ENCODE results near the gene CAPZB.

DNA sequence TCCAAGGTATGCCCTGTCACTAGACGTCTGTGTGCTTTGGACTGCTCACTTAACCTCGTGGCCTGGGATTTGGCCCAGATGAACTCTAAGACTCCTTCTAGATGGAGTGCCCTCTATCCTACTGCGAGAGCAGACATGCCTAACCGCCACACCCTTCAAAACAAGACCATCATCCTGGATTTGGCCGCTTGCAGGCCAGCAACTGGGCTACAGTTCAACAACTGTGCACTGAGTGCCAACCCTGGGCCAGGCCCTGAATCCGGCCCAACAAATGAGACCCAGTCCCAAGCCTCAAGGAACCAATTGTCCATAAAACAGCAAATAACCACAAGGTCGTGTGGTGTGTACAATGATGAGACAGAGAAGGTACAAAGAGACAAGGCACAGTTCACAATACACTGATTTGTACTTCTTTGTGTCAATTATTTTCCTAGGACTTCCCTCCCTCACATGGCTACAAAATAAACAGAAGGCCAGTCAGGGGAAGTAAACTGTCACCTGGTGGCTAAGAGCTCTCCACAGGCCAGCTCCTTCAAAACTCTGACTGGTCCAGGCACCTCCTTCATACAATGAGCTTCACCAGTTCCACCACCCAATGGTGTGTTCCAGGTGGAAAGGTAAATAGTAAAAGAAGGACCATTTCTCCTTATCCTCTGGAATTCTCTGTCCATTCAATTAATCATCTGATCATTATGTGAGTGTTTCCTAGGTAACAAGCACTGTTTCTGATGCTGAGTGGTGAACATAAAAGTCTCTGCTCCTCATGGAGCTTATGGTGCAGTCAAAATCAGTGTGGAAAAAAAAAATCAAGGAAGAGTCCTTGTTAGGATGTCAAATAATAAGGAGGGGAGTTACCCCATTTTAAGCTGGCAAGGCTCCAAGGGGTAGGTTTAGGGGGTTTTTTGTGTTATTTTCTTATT is 60.4 kb downstream of the CAPZB start:
- TF ChIP-seq RARB (CRISPR knock-in tag; IDR thresholded peaks at IDR 0.05) (no peak), POLR2A (IDR thresholded peaks at IDR 0.05; ENCODE audit: low read length) (no peak), BHLHE40 (IDR thresholded peaks at IDR 0.05; ENCODE audit: low read depth, low read length) (no peak), KDM1A (IDR thresholded peaks at IDR 0.05; ENCODE audit: low read depth) (no peak), NFE2L2 (conservative IDR thresholded peaks at IDR 0.05; ENCODE audit: low read length) (no peak), SMC3 (IDR thresholded peaks at IDR 0.05) (no peak), MAFK (IDR thresholded peaks at IDR 0.05; ENCODE audit: partially characterized antibody) (no peak), JUNB (IDR thresholded peaks at IDR 0.05) (no peak), CEBPB (IDR thresholded peaks at IDR 0.05) (no peak), EHF (CRISPR knock-in tag; IDR thresholded peaks at IDR 0.05) (no peak), KDM5A (IDR thresholded peaks at IDR 0.05) (no peak)
- TF ChIP-seq, protein P1, sequence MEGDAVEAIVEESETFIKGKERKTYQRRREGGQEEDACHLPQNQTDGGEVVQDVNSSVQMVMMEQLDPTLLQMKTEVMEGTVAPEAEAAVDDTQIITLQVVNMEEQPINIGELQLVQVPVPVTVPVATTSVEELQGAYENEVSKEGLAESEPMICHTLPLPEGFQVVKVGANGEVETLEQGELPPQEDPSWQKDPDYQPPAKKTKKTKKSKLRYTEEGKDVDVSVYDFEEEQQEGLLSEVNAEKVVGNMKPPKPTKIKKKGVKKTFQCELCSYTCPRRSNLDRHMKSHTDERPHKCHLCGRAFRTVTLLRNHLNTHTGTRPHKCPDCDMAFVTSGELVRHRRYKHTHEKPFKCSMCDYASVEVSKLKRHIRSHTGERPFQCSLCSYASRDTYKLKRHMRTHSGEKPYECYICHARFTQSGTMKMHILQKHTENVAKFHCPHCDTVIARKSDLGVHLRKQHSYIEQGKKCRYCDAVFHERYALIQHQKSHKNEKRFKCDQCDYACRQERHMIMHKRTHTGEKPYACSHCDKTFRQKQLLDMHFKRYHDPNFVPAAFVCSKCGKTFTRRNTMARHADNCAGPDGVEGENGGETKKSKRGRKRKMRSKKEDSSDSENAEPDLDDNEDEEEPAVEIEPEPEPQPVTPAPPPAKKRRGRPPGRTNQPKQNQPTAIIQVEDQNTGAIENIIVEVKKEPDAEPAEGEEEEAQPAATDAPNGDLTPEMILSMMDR (IDR thresholded peaks at IDR 0.05): no peak
- TF ChIP-seq, protein P2, sequence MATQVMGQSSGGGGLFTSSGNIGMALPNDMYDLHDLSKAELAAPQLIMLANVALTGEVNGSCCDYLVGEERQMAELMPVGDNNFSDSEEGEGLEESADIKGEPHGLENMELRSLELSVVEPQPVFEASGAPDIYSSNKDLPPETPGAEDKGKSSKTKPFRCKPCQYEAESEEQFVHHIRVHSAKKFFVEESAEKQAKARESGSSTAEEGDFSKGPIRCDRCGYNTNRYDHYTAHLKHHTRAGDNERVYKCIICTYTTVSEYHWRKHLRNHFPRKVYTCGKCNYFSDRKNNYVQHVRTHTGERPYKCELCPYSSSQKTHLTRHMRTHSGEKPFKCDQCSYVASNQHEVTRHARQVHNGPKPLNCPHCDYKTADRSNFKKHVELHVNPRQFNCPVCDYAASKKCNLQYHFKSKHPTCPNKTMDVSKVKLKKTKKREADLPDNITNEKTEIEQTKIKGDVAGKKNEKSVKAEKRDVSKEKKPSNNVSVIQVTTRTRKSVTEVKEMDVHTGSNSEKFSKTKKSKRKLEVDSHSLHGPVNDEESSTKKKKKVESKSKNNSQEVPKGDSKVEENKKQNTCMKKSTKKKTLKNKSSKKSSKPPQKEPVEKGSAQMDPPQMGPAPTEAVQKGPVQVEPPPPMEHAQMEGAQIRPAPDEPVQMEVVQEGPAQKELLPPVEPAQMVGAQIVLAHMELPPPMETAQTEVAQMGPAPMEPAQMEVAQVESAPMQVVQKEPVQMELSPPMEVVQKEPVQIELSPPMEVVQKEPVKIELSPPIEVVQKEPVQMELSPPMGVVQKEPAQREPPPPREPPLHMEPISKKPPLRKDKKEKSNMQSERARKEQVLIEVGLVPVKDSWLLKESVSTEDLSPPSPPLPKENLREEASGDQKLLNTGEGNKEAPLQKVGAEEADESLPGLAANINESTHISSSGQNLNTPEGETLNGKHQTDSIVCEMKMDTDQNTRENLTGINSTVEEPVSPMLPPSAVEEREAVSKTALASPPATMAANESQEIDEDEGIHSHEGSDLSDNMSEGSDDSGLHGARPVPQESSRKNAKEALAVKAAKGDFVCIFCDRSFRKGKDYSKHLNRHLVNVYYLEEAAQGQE (IDR thresholded peaks at IDR 0.05): no peak
- TF ChIP-seq, protein P3, sequence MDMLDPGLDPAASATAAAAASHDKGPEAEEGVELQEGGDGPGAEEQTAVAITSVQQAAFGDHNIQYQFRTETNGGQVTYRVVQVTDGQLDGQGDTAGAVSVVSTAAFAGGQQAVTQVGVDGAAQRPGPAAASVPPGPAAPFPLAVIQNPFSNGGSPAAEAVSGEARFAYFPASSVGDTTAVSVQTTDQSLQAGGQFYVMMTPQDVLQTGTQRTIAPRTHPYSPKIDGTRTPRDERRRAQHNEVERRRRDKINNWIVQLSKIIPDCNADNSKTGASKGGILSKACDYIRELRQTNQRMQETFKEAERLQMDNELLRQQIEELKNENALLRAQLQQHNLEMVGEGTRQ (IDR thresholded peaks at IDR 0.05): no peak

All from A549 (cell line).